Measurements from ENCODE around the gene PLEKHM3.

GRCh38 chr2:207875473-207876212, 149.7 kb downstream of the PLEKHM3 start:
- no peak for TF ChIP-seq CTCF (IDR thresholded peaks at IDR 0.05)
- TF ChIP-seq POLR2A (IDR thresholded peaks at IDR 0.05), result no peak

Data from right lobe of liver (tissue), 4 donors.